ENCODE data around the gene SHISA6. TPM values are rescaled to one million over a fixed set of nuclear protein-coding genes. Genes with fewer than 3 reads are reported as not detected.
A peak's percentile ranks its signal among the peaks of the same experiment; 100 is the strongest.

The SHISA6 gene
- total RNA-seq, 1 experiment from 2014 or later = 2.9 TPM

- H2BK5ac ChIP-seq (ENCODE audit: insufficient read length, low read length) = no peak overlapping the region
- H4K8ac ChIP-seq (replicated peaks; ENCODE audit: insufficient read length, low read depth, low read length) = no peak overlapping the region
- H2BK120ac ChIP-seq (ENCODE audit: low read depth, low read length, poor library complexity, severe bottlenecking) = no peak overlapping the region
- H3K14ac ChIP-seq (ENCODE audit: insufficient read depth, low read length) = no peak overlapping the region
- no peaks in the 10 kb centered on the region for H3K79me2 ChIP-seq (ENCODE audit: insufficient read depth, low read length)
- H3K23ac ChIP-seq (ENCODE audit: insufficient read length, low read depth, low read length) = no peak overlapping the region
- H3K9ac ChIP-seq (ENCODE audit: extremely low read depth, insufficient read length, low read length) = no peak overlapping the region
- H2BK15ac ChIP-seq (ENCODE audit: low read depth, low read length) = no peak overlapping the region
- H3K27me3 ChIP-seq (ENCODE audit: insufficient read depth, low read length) = no peaks in the 10 kb centered on the region
- no peaks in the 10 kb centered on the region for H3K23me2 ChIP-seq (ENCODE audit: insufficient read length, low read depth, low read length, poor library complexity, severe bottlenecking)
- DNase-seq = peak; percentile 26
- H3K36me3 Mint-ChIP-seq (ENCODE audit: insufficient read depth in 1 of 3, low read depth in 3 of 3) = peaks cover 0 to 12% (median 7%) of the 10 kb centered on the region in 3 experiments; a peak in 3 of 7 replicates
- no peak overlapping the region for H2BK12ac ChIP-seq (ENCODE audit: insufficient read length, low read depth, low read length)
- no peak for TF ChIP-seq CTCF (conservative IDR thresholded peaks at IDR 0.05)
- peaks cover 7 to 10% of the 10 kb centered on the region in 2 experiments; a peak in 4 of 5 replicates for H3K9me3 Mint-ChIP-seq
- H2AK5ac ChIP-seq (ENCODE audit: insufficient read length, low read length) = no peak overlapping the region
- no peak overlapping the region for H3K56ac ChIP-seq (ENCODE audit: insufficient read length, low read depth, low read length)
- H4K20me1 ChIP-seq (ENCODE audit: control insufficient read depth, insufficient read depth, insufficient read length) = no peaks in the 10 kb centered on the region
- no peak overlapping the region for H2BK20ac ChIP-seq (ENCODE audit: low read depth, low read length, poor library complexity, severe bottlenecking)
- no peak overlapping the region for H3T11ph ChIP-seq (ENCODE audit: low read length)
- no peak overlapping the region for H3K27ac Mint-ChIP-seq
- H4K5ac ChIP-seq (ENCODE audit: insufficient read length, low read depth, low read length) = no peak overlapping the region
- no peak overlapping the region for H4K91ac ChIP-seq (ENCODE audit: insufficient read length, low read depth, low read length)
- H3K79me1 ChIP-seq (ENCODE audit: insufficient read depth, low read depth, low read length, poor library complexity, severe bottlenecking) = no peaks in the 10 kb centered on the region
- no peak overlapping the region for H3K4ac ChIP-seq (ENCODE audit: low read depth, low read length)
- H3K9me3 ChIP-seq (ENCODE audit: control insufficient read depth, low read depth, low read length) = no peaks in the 10 kb centered on the region
- peaks cover 11 to 16% of the 10 kb centered on the region in 2 experiments for H3K4me1 Mint-ChIP-seq
- H3K27ac ChIP-seq (ENCODE audit: insufficient read length, low read depth, low read length) = no peak overlapping the region
- WGBS (ENCODE audit: extremely low coverage, insufficient read length, low lambda C conversion rate) = no CpG with 5 or more reads among the region's 3 CpGs
- no peak overlapping the region for H2AFZ ChIP-seq (ENCODE audit: low read length)
- no peak overlapping the region for H3K18ac ChIP-seq (ENCODE audit: insufficient read length, low read depth, low read length)
- no peak overlapping the region for H3K4me2 ChIP-seq (ENCODE audit: insufficient read depth, insufficient read length, low read length)
- H3K27me3 Mint-ChIP-seq (ENCODE audit: low read depth) = no peaks in the 10 kb centered on the region
- H3K4me1 ChIP-seq (ENCODE audit: insufficient read depth, low read length) = no peaks in the 10 kb centered on the region
- no peak overlapping the region for H3K4me3 Mint-ChIP-seq
Measured at GRCh38 chr17:11278992-11279270, 37.9 kb downstream of the SHISA6 start.
